MCF 10A (cell line): ENCODE results near the gene IGFL2. TPM values are rescaled to one million over a fixed set of nuclear protein-coding genes. Genes with fewer than 3 reads are reported as not detected.

ENCODE experiments used
- BruUV-seq: library from RNA; stranded (reverse); fragments of 400-500 nt; replicated peaks from 2 replicates; lab custom pipeline; 2021; lab: Mats Ljungman, UMichigan
- CTCF ChIA-PET: fragments of 300-600 bp; sonication (Branson Sonifier 250); formaldehyde crosslinking; extraction: SDS; loops from one replicate; lab custom pipeline; 2021; ENCODE audit warnings: antibody characterized with exemption, inconsistent platforms; lab: Yijun Ruan, JAX
- POLR2A ChIA-PET: fragments of 300-600, 350-650 bp; sonication (Branson Sonifier 250); formaldehyde crosslinking; extraction: SDS; loops from one replicate; lab custom pipeline; 2020; ENCODE audit warnings: antibody characterized with exemption, inconsistent platforms; lab: Yijun Ruan, JAX
- DNase-seq: peaks from one replicate; pipeline ENCODE4 v3.0.0-alpha.2; 2018; ENCODE audit not compliant: unreplicated experiment
- H3K27ac Mint-ChIP-seq: one replicate; pipeline ENCODE4 v1.8.0; 2022; ENCODE audit warnings: mild to moderate bottlenecking, low read depth, mixed read lengths; ENCODE audit not compliant: unreplicated experiment
- H3K27me3 Mint-ChIP-seq: one replicate; pipeline ENCODE4 v1.8.0; 2022; ENCODE audit warnings: mixed read lengths; ENCODE audit not compliant: insufficient read depth, unreplicated experiment
- H3K36me3 Mint-ChIP-seq: one replicate; pipeline ENCODE4 v1.8.0; 2022; ENCODE audit warnings: mild to moderate bottlenecking, moderate library complexity, mixed read lengths; ENCODE audit not compliant: insufficient read depth, unreplicated experiment
- H3K4me1 Mint-ChIP-seq: one replicate; pipeline ENCODE4 v1.8.0; 2022; ENCODE audit warnings: mixed read lengths; ENCODE audit not compliant: insufficient read depth, unreplicated experiment
- H3K4me3 Mint-ChIP-seq: one replicate; pipeline ENCODE4 v1.8.0; 2022; ENCODE audit warnings: mild to moderate bottlenecking, moderate library complexity, mixed read lengths; ENCODE audit not compliant: unreplicated experiment
- H3K9me3 Mint-ChIP-seq: one replicate; pipeline ENCODE4 v1.8.0; 2022; ENCODE audit warnings: mixed read lengths; ENCODE audit not compliant: unreplicated experiment
- intact Hi-C: fragments of 100-400 bp; cut with micrococcal nuclease; formaldehyde crosslinking; loops from 2 replicates; pipeline ENCODE4 v1.14.1; 2022
- total RNA-seq: library from RNA; stranded (reverse); gene quantifications from 2 replicates; pipeline ENCODE4 v1.2.3, GENCODE V29; 2022
- TF ChIP-seq, protein P1 (sequence below): fragments of 200-600 bp; IDR thresholded peaks from one replicate; pipeline ENCODE4 v1.8.0; 2022; ENCODE audit warnings: antibody characterized with exemption, mild to moderate bottlenecking; ENCODE audit not compliant: unreplicated experiment

The IGFL2 gene
- total RNA-seq, 1 experiment from 2014 or later = 1.3 TPM

DNA sequence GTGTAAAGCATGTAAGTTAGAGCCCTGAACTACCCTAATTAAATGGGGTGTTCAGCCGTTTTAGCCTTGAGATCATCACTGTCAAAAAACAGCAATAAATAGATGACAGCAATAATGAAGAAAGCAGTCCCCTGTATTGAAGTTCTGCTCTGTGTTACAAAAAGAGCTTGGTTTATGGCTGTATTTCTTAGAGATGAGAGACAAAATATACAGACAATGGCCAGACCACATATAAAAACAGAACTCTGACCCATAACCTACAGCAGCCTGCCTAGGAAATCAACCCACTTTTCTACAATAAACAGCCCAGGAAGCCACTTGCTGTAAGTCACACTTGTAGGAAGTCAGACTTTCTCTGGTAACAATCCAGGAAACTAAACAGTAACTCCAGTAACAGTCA lies 34.3 kb upstream of the IGFL2 start:
- Mint-ChIP-seq H3K27me3 (no peaks in the 10 kb centered on the region), H3K36me3 (no peaks in the 10 kb centered on the region), H3K9me3 (no peaks in the 10 kb centered on the region), H3K4me1 (peaks cover 22% of the 10 kb centered on the region), H3K4me3 (no peak overlapping the region), H3K27ac (no peak overlapping the region)
- TF ChIP-seq, protein P1, sequence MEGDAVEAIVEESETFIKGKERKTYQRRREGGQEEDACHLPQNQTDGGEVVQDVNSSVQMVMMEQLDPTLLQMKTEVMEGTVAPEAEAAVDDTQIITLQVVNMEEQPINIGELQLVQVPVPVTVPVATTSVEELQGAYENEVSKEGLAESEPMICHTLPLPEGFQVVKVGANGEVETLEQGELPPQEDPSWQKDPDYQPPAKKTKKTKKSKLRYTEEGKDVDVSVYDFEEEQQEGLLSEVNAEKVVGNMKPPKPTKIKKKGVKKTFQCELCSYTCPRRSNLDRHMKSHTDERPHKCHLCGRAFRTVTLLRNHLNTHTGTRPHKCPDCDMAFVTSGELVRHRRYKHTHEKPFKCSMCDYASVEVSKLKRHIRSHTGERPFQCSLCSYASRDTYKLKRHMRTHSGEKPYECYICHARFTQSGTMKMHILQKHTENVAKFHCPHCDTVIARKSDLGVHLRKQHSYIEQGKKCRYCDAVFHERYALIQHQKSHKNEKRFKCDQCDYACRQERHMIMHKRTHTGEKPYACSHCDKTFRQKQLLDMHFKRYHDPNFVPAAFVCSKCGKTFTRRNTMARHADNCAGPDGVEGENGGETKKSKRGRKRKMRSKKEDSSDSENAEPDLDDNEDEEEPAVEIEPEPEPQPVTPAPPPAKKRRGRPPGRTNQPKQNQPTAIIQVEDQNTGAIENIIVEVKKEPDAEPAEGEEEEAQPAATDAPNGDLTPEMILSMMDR = no peak
- intact Hi-C loops = no loop called here
- no peak for DNase-seq
- POLR2A ChIA-PET = interaction anchor here (0.6 to 1.5 kb wide), 4 partner anchors 10 to 71 kb away, joined by 3 to 4 read pairs (median 3); partner anchors contain the start of gene IGFL3
- CTCF ChIA-PET = interaction anchor here (1.2 kb wide), 1 partner anchor 64 kb away, joined by 3 read pairs; no protein-coding TSS in a partner anchor
- BruUV-seq = no TSS peak

GRCh38 chr19:46115396-46116106 lies 32.5 kb upstream of the IGFL2 start:
- DNase-seq = peak; percentile 94
- H3K27me3 Mint-ChIP-seq = no peaks in the 10 kb centered on the region
- H3K4me3 Mint-ChIP-seq = peak overlapping the region; percentile 19
- H3K27ac Mint-ChIP-seq = peak overlapping the region; percentile 82
- POLR2A ChIA-PET = interaction anchor here (0.6 to 3.2 kb wide), 17 partner anchors 9 to 503 kb away, joined by 3 to 22 read pairs (median 6); partner anchors contain the start of genes IGFL2 and IGFL3
- peaks cover 22% of the 10 kb centered on the region for H3K4me1 Mint-ChIP-seq
- BruUV-seq = no TSS peak
- no peaks in the 10 kb centered on the region for H3K9me3 Mint-ChIP-seq
- intact Hi-C loops = no loop called here
- CTCF ChIA-PET = interaction anchor here (0.6 to 1.3 kb wide), 5 partner anchors 13 to 74 kb away, joined by 3 to 5 read pairs (median 3); no protein-coding TSS in a partner anchor
- TF ChIP-seq, protein P1 = no peak
- H3K36me3 Mint-ChIP-seq = no peaks in the 10 kb centered on the region

DNA sequence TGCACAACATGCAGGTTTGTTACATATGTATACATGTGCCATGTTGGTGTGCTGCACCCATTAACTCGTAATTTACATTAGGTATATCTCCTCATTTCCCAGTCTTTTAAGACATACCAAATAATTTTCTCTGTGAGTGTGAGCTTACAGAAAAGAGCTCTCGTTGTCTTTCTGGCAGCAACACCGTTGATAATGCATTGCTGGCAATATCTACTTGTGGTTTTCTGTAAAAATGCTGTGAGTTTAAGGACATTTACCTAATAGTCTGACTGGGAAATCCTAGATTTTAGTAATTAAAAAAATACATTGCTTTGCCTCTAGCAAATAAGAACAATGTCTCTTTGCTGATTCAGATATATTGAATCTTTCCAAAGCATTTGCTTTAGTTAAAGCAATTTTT lies 31.9 kb upstream of the IGFL2 start:
- H3K4me3 Mint-ChIP-seq = no peak overlapping the region
- TF ChIP-seq, protein P1 = no peak
- no TSS peak for BruUV-seq
- POLR2A ChIA-PET = interaction anchor here (0.6 to 3.2 kb wide), 11 partner anchors 10 to 470 kb away, joined by 3 to 22 read pairs (median 8); no protein-coding TSS in a partner anchor
- no peaks in the 10 kb centered on the region for H3K36me3 Mint-ChIP-seq
- no peaks in the 10 kb centered on the region for H3K9me3 Mint-ChIP-seq
- CTCF ChIA-PET = interaction anchor here (0.6 to 1.2 kb wide), 3 partner anchors 14 to 413 kb away, joined by 3 read pairs; no protein-coding TSS in a partner anchor
- intact Hi-C loops = no loop called here
- H3K4me1 Mint-ChIP-seq = peaks cover 19% of the 10 kb centered on the region
- no peak for DNase-seq
- peak overlapping the region; percentile 82 for H3K27ac Mint-ChIP-seq
- H3K27me3 Mint-ChIP-seq = no peaks in the 10 kb centered on the region

DNA sequence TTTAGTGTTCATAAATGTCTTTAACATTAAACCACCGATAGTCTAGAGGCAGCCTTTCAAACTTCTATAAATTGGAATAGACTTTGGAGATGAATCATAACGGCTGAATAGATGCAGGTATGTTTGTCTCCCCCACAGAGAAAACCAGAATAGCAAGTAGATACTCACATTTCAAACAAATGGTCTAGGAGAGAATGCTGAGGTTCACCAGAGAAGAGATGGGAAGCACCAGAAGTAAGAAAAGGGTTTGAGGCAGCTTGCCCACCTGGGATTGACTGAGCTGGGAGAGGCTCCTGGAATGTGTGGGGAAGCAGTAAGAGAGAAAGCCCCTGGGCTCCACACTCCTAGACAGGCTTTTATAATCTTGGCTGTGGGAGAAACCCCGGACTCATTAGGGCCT lies 29.9 kb upstream of the IGFL2 start:
- Mint-ChIP-seq H3K9me3 (no peaks in the 10 kb centered on the region), H3K27me3 (no peaks in the 10 kb centered on the region), H3K4me3 (no peak overlapping the region), H3K36me3 (no peaks in the 10 kb centered on the region), H3K4me1 (peaks cover 15% of the 10 kb centered on the region), H3K27ac (no peak overlapping the region)
- ChIA-PET CTCF (interaction anchor here (0.6 to 2.6 kb wide), 3 partner anchors 11 to 182 kb away, joined by 3 to 10 read pairs (median 3); no protein-coding TSS in a partner anchor), POLR2A (interaction anchor here (1.5 kb wide), 1 partner anchor 13 kb away, joined by 3 read pairs; no protein-coding TSS in a partner anchor)
- intact Hi-C loops = no loop called here
- no peak for DNase-seq
- no TSS peak for BruUV-seq
- TF ChIP-seq, protein P1 = no peak
